HFFc6 (cell line): ENCODE results near the gene EIF4G3. TPM values are rescaled to one million over a fixed set of nuclear protein-coding genes. Genes with fewer than 3 reads are reported as not detected.
"Not testable (repeated sequence)": the region's sequence is repeated elsewhere in the genome, so short reads cannot be mapped to it uniquely, and the experiment has no call there.

Experiments
- DNase-seq: peaks from one replicate; pipeline ENCODE4 v3.0.0-alpha.2; 2018
- H3K27ac Mint-ChIP-seq: 2 replicates; pipeline ENCODE4 v1.8.0; 2020; ENCODE audit warnings: mild to moderate bottlenecking, mixed read lengths
- H3K27me3 Mint-ChIP-seq: 2 replicates; pipeline ENCODE4 v1.8.0; 2021; ENCODE audit warnings: mild to moderate bottlenecking, moderate library complexity, mixed read lengths; ENCODE audit not compliant: insufficient read depth
- H3K36me3 Mint-ChIP-seq: 2 replicates; pipeline ENCODE4 v1.8.0; 2021; ENCODE audit warnings: low read depth, mixed read lengths
- H3K4me1 Mint-ChIP-seq: 2 replicates; pipeline ENCODE4 v1.8.0; 2020; ENCODE audit warnings: low read depth, mixed read lengths
- H3K4me3 Mint-ChIP-seq: 2 replicates; pipeline ENCODE4 v1.8.0; 2020; ENCODE audit warnings: mild to moderate bottlenecking, moderate library complexity, mixed read lengths
- H3K9me3 Mint-ChIP-seq: 2 replicates; pipeline ENCODE4 v1.8.0; 2020; ENCODE audit warnings: mild to moderate bottlenecking, mixed read lengths
- CTCF ChIP-seq: fragments of 200-600 bp; sonication (generic); IDR thresholded peaks from 2 replicates; pipeline ENCODE4 v1.5.0; 2021; ENCODE audit warnings: antibody characterized with exemption, mild to moderate bottlenecking
- total RNA-seq, 6 experiments: library from RNA; stranded (reverse); fragmentation: NEBNext Ultra II Directional; extraction: Animal tissue kit (Norgen Biotek cat#: 25700); gene quantifications; 2 replicates in 1 of 6; 3 replicates in 5 of 6; pipeline ENCODE4 v1.2.3, GENCODE V29; 2021

EIF4G3 gene
- total RNA-seq, 6 experiments from 2014 or later: 79.5 to 88.6 (median 82.0) TPM

GRCh38 chr1:21192284-21192683 lies 15.6 kb upstream of the EIF4G3 start:
- no peaks in the 10 kb centered on the region for H3K9me3 Mint-ChIP-seq
- peaks cover 26% of the 10 kb centered on the region for H3K4me1 Mint-ChIP-seq
- TF ChIP-seq CTCF: no peak
- no peak overlapping the region for H3K27ac Mint-ChIP-seq
- H3K27me3 Mint-ChIP-seq: peaks cover under 1% of the 10 kb centered on the region
- no peaks in the 10 kb centered on the region for H3K36me3 Mint-ChIP-seq
- H3K4me3 Mint-ChIP-seq: no peak overlapping the region
- DNase-seq: no peak

- H3K27me3 Mint-ChIP-seq, H3K4me3 Mint-ChIP-seq, H3K36me3 Mint-ChIP-seq, H3K27ac Mint-ChIP-seq, DNase-seq, H3K9me3 Mint-ChIP-seq: not testable (repeated sequence)
- H3K4me1 Mint-ChIP-seq: peaks cover 26% of the 10 kb centered on the region
Measured at GRCh38 chr1:21190771-21191170, 14.1 kb upstream of the EIF4G3 start.

- Mint-ChIP-seq H3K27ac (no peak overlapping the region), H3K4me1 (peaks cover 21% of the 10 kb centered on the region)
- no peak for DNase-seq
Measured at GRCh38 chr1:21189906-21190500, 13.3 kb upstream of the EIF4G3 start.

GRCh38 chr1:21189421-21189820 lies 12.7 kb upstream of the EIF4G3 start:
- Mint-ChIP-seq H3K36me3 (no peaks in the 10 kb centered on the region), H3K4me3 (no peak overlapping the region), H3K27ac (no peak overlapping the region), H3K9me3 (no peaks in the 10 kb centered on the region), H3K27me3 (no peaks in the 10 kb centered on the region; the same call in none of the 2 replicates), H3K4me1 (peaks cover 16% of the 10 kb centered on the region)
- no peak for TF ChIP-seq CTCF
- DNase-seq: no peak

More at GRCh38 chr1:21189906-21190500, 13.3 kb upstream of the EIF4G3 start:
- TF ChIP-seq CTCF: no peak
- Mint-ChIP-seq H3K4me3 (no peak overlapping the region), H3K36me3 (no peaks in the 10 kb centered on the region), H3K9me3 (no peaks in the 10 kb centered on the region), H3K27me3 (no peaks in the 10 kb centered on the region; the same call in none of the 2 replicates)

GRCh38 chr1:21188235-21188634 lies 11.5 kb upstream of the EIF4G3 start:
- no peak overlapping the region for H3K4me3 Mint-ChIP-seq
- TF ChIP-seq CTCF: no peak
- no peaks in the 10 kb centered on the region; the same call in none of the 2 replicates for H3K27me3 Mint-ChIP-seq
- no peaks in the 10 kb centered on the region for H3K9me3 Mint-ChIP-seq
- H3K4me1 Mint-ChIP-seq: peaks cover 16% of the 10 kb centered on the region
- no peak overlapping the region for H3K27ac Mint-ChIP-seq
- no peak for DNase-seq
- no peaks in the 10 kb centered on the region for H3K36me3 Mint-ChIP-seq

- H3K4me1 Mint-ChIP-seq: peaks cover 7% of the 10 kb centered on the region
- H3K9me3 Mint-ChIP-seq: no peaks in the 10 kb centered on the region
- DNase-seq: no peak
- no peaks in the 10 kb centered on the region for H3K36me3 Mint-ChIP-seq
- no peak overlapping the region for H3K4me3 Mint-ChIP-seq
- H3K27me3 Mint-ChIP-seq: no peaks in the 10 kb centered on the region; the same call in none of the 2 replicates
- H3K27ac Mint-ChIP-seq: no peak overlapping the region
- TF ChIP-seq CTCF: no peak
Measured at GRCh38 chr1:21185221-21185731, 8.6 kb upstream of the EIF4G3 start.
